GM13977 (cell line): ENCODE results near the gene POT1.

Source experiments
- DNase-seq: peaks from one replicate; pipeline ENCODE4 v3.0.0; 2012; ENCODE audit warnings: low spot score
- CTCF ChIP-seq: IDR thresholded peaks from 2 replicates; pipeline ENCODE4 v1.5.1; 2012; ENCODE audit warnings: mild to moderate bottlenecking, control low read depth; ENCODE audit not compliant: insufficient read depth; ENCODE audit errors: extremely low read depth, missing control alignments
- in situ Hi-C: fragments of 300-500 bp; cut with MboI; formaldehyde crosslinking; loops from one replicate; pipeline ENCODE4 v1.12.0; 2022; ENCODE audit warnings: low sequenced_read_pairs, low pct_unique_long_range_greater_than_20kb, mixed read lengths, inconsistent platforms; ENCODE audit not compliant: unreplicated experiment

Gene POT1

GRCh38 chr7:124801330-124801895, 128.2 kb downstream of the POT1 start:
- DNase-seq = no peak
- TF ChIP-seq CTCF = no peak
- in situ Hi-C loops = no loop called here

GRCh38 chr7:124800386-124800785, 129.2 kb downstream of the POT1 start:
- TF ChIP-seq CTCF = no peak
- no peak for DNase-seq
- in situ Hi-C loops = no loop called here

GRCh38 chr7:124799448-124799847, 130.2 kb downstream of the POT1 start:
- DNase-seq = no peak
- no peak for TF ChIP-seq CTCF
- in situ Hi-C loops = loop anchor here (25.0 kb wide), 1 partner anchor 637 kb away; no protein-coding TSS in a partner anchor

GRCh38 chr7:124796771-124797170, 132.9 kb downstream of the POT1 start:
- no peak for DNase-seq
- in situ Hi-C loops = loop anchor here (25.0 kb wide), 1 partner anchor 634 kb away; no protein-coding TSS in a partner anchor
- TF ChIP-seq CTCF = no peak

- no peak for DNase-seq
- no peak for TF ChIP-seq CTCF
- in situ Hi-C loops = loop anchor here (25.0 kb wide), 1 partner anchor 630 kb away; no protein-coding TSS in a partner anchor
These were observed 136.9 kb downstream of the POT1 start for GRCh38 chr7:124792696-124793095.

GRCh38 chr7:124792002-124792401, 137.6 kb downstream of the POT1 start:
- in situ Hi-C loops = loop anchor here (25.0 kb wide), 1 partner anchor 630 kb away; no protein-coding TSS in a partner anchor
- no peak for DNase-seq
- no peak for TF ChIP-seq CTCF
